Gastroesophageal sphincter (tissue), 4 donors: Measurements from ENCODE around the gene SDC1. TPM values are rescaled to one million over a fixed set of nuclear protein-coding genes. Genes with fewer than 3 reads are reported as not detected.

Experiments
- ATAC-seq: fragments of 150-250 bp; one replicate; pipeline ENCODE4 v1.9.1; 2016; ENCODE audit warnings: mild to moderate bottlenecking, moderate library complexity
- H3K27ac ChIP-seq, 4 donors: fragments of 200-600 bp; sonication (generic) in 3 of 4; 1 replicate in 3 of 4; 2 replicates in 1 of 4; pipeline ENCODE4 v1.5.1; 2016 to 2019
- H3K27me3 ChIP-seq: fragments of 200-600 bp; sonication (generic); one replicate; pipeline ENCODE4 v1.5.1; 2019
- H3K36me3 ChIP-seq, 2 donors: fragments of 200-600 bp; sonication (generic); one replicate each; pipeline ENCODE4 v1.5.1; 2019; ENCODE audit warnings: control low read depth in 1 of 2
- H3K4me1 ChIP-seq, 3 donors: fragments of 200-600 bp; sonication (generic); 1 replicate in 2 of 3; 2 replicates in 1 of 3; pipeline ENCODE4 v1.5.1; 2016 to 2019; ENCODE audit warnings: control low read depth in 2 of 3
- H3K4me3 ChIP-seq, 2 donors: fragments of 200-600 bp; sonication (generic); one replicate each; pipeline ENCODE4 v1.5.1; 2019; ENCODE audit warnings: mild to moderate bottlenecking in 1 of 2, moderate library complexity in 1 of 2
- H3K9me3 ChIP-seq, 3 donors: fragments of 200-600 bp; sonication (generic); one replicate each; pipeline ENCODE4 v1.5.1; 2017 to 2019; ENCODE audit warnings: control low read depth in 2 of 3
- EP300 ChIP-seq: sonication (generic); formaldehyde crosslinking; IDR thresholded peaks from one replicate; pipeline ENCODE4 v1.6.1; 2017; ENCODE audit warnings: antibody characterized with exemption, mild to moderate bottlenecking
- POLR2A ChIP-seq, 2 donors: fragments of 450-650 bp; IDR thresholded peaks; one replicate each; pipeline ENCODE4 v1.6.1; 2017; ENCODE audit warnings: antibody characterized with exemption in 2 of 2, mild to moderate bottlenecking in 2 of 2, moderate library complexity in 1 of 2
- POLR2AphosphoS5 ChIP-seq: sonication (generic); formaldehyde crosslinking; IDR thresholded peaks from one replicate; pipeline ENCODE4 v1.6.1; 2017; ENCODE audit warnings: antibody characterized with exemption
- WGBS, 2 donors: methylation state at CpG; one replicate each; pipeline ENCODE4 v1.1.5; 2018; ENCODE audit warnings: low coverage in 1 of 2; 5-methylcytosine and 5-hydroxymethylcytosine counted together
- small RNA-seq, 4 donors: library from RNA; depleted of rRNA; stranded (forward); fragments of <200 nt; gene quantifications; one replicate each; pipeline ENCODE3, GENCODE V24; 2016
- total RNA-seq, 4 donors: library from RNA; depleted of rRNA; stranded (reverse); fragments of >200 nt; gene quantifications; one replicate each; pipeline ENCODE4 v1.1.0, GENCODE V29; 2016
- TF ChIP-seq, protein P1 (sequence below), 4 experiments: fragments of 200-600 bp in 2 of 4; fragments of 450-650 bp in 2 of 4; sonication (generic) in 1 of 4; IDR thresholded peaks; one replicate each; pipeline ENCODE4 v1.5.1; 2017 to 2019; ENCODE audit warnings: antibody characterized with exemption in 4 of 4, mild to moderate bottlenecking in 2 of 4, moderate library complexity in 2 of 4

The SDC1 gene
- total RNA-seq, 4 donors from 2014 or later, result 1.1 to 29.5 (median 1.8) TPM

DNA sequence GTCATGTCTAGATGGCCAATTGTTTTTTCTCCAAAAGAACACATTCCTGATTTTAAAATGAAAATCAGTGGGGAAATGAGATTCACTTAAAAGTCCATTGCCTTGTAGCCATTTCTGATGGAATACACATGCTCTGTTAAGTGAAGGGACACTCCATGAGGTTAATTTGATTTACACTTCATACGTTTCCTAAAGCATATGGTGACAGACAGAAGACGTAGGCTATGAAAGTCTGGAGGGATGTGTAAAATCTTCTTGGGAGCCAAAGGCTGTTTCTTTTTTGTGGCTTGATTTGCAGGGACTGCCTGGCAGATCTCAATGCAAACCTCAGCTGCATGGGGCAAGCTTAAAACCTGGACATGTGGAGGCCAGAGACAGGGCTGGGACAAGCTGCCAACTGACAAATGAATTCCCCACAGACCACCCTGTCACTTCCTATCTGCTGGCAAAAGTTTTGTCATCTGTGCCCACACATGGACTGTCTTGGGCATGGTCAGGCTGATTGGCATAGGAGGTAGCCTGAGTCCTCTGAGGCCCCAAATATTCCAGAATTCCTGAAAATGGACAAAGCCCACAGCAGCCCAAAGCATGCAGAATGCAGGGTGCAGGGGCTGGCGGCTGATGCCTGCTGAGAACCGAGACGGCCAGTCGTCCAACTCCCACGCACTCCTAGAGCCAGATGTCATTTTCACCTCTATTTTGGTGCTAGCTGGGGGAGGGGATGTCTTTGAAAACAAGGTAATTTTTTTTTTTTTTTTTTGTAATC, 73.9 kb downstream of the SDC1 start:
- Histone ChIP-seq H3K36me3 (no peaks in the 10 kb centered on the region), H3K27ac (no peak overlapping the region), H3K27me3 (no peaks in the 10 kb centered on the region), H3K4me1 (no peaks in the 10 kb centered on the region), H3K9me3 (no peaks in the 10 kb centered on the region), H3K4me3 (no peak overlapping the region)
- TF ChIP-seq EP300 (no peak), POLR2A (IDR thresholded peaks at IDR 0.05) (no peak), POLR2AphosphoS5 (no peak)
- TF ChIP-seq, protein P1, sequence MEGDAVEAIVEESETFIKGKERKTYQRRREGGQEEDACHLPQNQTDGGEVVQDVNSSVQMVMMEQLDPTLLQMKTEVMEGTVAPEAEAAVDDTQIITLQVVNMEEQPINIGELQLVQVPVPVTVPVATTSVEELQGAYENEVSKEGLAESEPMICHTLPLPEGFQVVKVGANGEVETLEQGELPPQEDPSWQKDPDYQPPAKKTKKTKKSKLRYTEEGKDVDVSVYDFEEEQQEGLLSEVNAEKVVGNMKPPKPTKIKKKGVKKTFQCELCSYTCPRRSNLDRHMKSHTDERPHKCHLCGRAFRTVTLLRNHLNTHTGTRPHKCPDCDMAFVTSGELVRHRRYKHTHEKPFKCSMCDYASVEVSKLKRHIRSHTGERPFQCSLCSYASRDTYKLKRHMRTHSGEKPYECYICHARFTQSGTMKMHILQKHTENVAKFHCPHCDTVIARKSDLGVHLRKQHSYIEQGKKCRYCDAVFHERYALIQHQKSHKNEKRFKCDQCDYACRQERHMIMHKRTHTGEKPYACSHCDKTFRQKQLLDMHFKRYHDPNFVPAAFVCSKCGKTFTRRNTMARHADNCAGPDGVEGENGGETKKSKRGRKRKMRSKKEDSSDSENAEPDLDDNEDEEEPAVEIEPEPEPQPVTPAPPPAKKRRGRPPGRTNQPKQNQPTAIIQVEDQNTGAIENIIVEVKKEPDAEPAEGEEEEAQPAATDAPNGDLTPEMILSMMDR (IDR thresholded peaks at IDR 0.05), result no peak
- 29% methylated on average over 3 of the region's 7 CpGs; no CpG with 5 or more reads in 1 of the 2 donors for WGBS, 2 donors
- ATAC-seq, result no peak

Small RNAs within 50 kb of the gene (small RNA-seq; reads per million reads assigned to genes)
- gene RN7SL140P (0 reads per million in 4 donors), gene RNU6-961P (0 reads per million in 4 donors), gene RNU7-113P (0 reads per million in 4 donors)

Other genes starting within 250 kb of the SDC1 start
- gene WDR35, start 235.0 kb downstream of the SDC1 start, total RNA-seq, result 10 to 100 TPM; 10.1 to 22.2 (median 17.7) TPM
- 1 to 10 TPM in 2 of 4 donors, under 1 TPM in 1, not detected in 1; 0.67 to 2.5 (median 1.0) TPM for gene MATN3, start 212.5 kb downstream of the SDC1 start, total RNA-seq
- gene LAPTM4A, start 173.5 kb downstream of the SDC1 start, total RNA-seq, result 100 to 1,000 TPM; 143 to 234 (median 177) TPM
- 100 to 1,000 TPM in 2 of 4 donors, 10 to 100 TPM in 2; 61.5 to 140 (median 98.0) TPM for gene PUM2, start 125.7 kb upstream of the SDC1 start, total RNA-seq
- 1,000 to 10,000 TPM; 1,174 to 1,482 (median 1,322) TPM for gene RHOB, start 221.9 kb upstream of the SDC1 start, total RNA-seq